Ascending aorta (tissue), 2 donors: ENCODE measurements around the gene SNX20. TPM values are rescaled to one million over a fixed set of nuclear protein-coding genes. Genes with fewer than 3 reads are reported as not detected.

Source experiments
- DNase-seq, 2 donors: peaks; one replicate each; pipeline ENCODE4 v3.0.0-alpha.2; 2019; ENCODE audit warnings: low spot score in 2 of 2
- H3K27ac ChIP-seq, 2 donors: fragments of 200-600 bp; sonication (generic); one replicate each; pipeline ENCODE4 v1.5.1; 2016 to 2017; ENCODE audit warnings: mild to moderate bottlenecking in 1 of 2
- H3K27me3 ChIP-seq: fragments of 200-600 bp; sonication (generic); one replicate; pipeline ENCODE4 v1.5.1; 2017
- H3K36me3 ChIP-seq, 2 donors: fragments of 200-600 bp; sonication (generic); one replicate each; pipeline ENCODE4 v1.5.1; 2016
- H3K4me1 ChIP-seq, 2 donors: fragments of 200-600 bp; sonication (generic); one replicate each; pipeline ENCODE4 v1.5.1; 2016 to 2017; ENCODE audit warnings: mild to moderate bottlenecking in 1 of 2
- H3K4me3 ChIP-seq, 2 donors: fragments of 200-600 bp; sonication (generic); one replicate each; pipeline ENCODE4 v1.5.1; 2016 to 2017; ENCODE audit warnings: mild to moderate bottlenecking in 1 of 2
- H3K9me3 ChIP-seq, 2 donors: fragments of 200-600 bp; sonication (generic); one replicate each; pipeline ENCODE4 v1.5.1; 2016
- intact Hi-C: fragments of 100-400 bp; cut with DNase I; formaldehyde crosslinking; loops from one replicate; pipeline ENCODE4 v1.15.1; 2023
- total RNA-seq: library from RNA; depleted of rRNA; stranded (reverse); fragments of >200 nt; gene quantifications from one replicate; pipeline ENCODE4 v1.1.0, GENCODE V29; 2016
- TF ChIP-seq, protein P1 (sequence below), 3 experiments: fragments of 200-600 bp in 2 of 3; fragments of 450-650 bp in 1 of 3; sonication (generic) in 2 of 3; IDR thresholded peaks; one replicate each; pipeline ENCODE4 v1.5.1; 2016 to 2019; ENCODE audit warnings: antibody characterized with exemption in 3 of 3, mild to moderate bottlenecking in 1 of 3, moderate library complexity in 1 of 3

Gene SNX20
- total RNA-seq, 1 donor from 2014 or later: 3.2 TPM

DNA sequence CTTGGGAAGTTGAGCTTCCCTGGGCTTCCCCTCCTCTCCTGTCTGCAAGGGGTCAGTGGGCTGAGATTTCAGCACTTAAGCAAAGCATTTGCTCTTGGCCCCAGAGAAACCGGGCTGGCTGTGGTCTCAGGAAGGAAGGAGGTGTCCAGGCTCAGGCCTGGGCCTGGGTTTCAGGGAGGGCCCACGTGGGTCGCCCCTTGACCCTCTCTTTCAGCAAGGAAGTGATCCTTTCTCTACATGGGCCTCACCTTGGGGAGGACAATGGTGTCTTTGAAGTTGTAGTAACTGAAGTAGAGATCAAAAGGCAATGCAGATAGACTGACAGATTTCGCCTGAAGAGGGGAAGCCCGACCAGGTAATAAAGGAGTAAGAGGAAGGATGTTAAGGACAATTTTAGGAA, 15.0 kb upstream of the SNX20 start:
- H3K9me3 ChIP-seq: no peaks in the 10 kb centered on the region
- H3K27me3 ChIP-seq: no peaks in the 10 kb centered on the region
- peak overlapping the region; percentile 47 to 50 for H3K27ac ChIP-seq
- H3K4me3 ChIP-seq: no peak overlapping the region
- no peaks in the 10 kb centered on the region for H3K36me3 ChIP-seq
- TF ChIP-seq, protein P1, sequence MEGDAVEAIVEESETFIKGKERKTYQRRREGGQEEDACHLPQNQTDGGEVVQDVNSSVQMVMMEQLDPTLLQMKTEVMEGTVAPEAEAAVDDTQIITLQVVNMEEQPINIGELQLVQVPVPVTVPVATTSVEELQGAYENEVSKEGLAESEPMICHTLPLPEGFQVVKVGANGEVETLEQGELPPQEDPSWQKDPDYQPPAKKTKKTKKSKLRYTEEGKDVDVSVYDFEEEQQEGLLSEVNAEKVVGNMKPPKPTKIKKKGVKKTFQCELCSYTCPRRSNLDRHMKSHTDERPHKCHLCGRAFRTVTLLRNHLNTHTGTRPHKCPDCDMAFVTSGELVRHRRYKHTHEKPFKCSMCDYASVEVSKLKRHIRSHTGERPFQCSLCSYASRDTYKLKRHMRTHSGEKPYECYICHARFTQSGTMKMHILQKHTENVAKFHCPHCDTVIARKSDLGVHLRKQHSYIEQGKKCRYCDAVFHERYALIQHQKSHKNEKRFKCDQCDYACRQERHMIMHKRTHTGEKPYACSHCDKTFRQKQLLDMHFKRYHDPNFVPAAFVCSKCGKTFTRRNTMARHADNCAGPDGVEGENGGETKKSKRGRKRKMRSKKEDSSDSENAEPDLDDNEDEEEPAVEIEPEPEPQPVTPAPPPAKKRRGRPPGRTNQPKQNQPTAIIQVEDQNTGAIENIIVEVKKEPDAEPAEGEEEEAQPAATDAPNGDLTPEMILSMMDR (IDR thresholded peaks at IDR 0.05): no peak
- no peak for DNase-seq
- H3K4me1 ChIP-seq: peaks cover 3 to 20% of the 10 kb centered on the region in 2 donors
- intact Hi-C loops: loop anchor here (2.0 kb wide), 1 partner anchor 45 kb away; no protein-coding TSS in a partner anchor

DNA sequence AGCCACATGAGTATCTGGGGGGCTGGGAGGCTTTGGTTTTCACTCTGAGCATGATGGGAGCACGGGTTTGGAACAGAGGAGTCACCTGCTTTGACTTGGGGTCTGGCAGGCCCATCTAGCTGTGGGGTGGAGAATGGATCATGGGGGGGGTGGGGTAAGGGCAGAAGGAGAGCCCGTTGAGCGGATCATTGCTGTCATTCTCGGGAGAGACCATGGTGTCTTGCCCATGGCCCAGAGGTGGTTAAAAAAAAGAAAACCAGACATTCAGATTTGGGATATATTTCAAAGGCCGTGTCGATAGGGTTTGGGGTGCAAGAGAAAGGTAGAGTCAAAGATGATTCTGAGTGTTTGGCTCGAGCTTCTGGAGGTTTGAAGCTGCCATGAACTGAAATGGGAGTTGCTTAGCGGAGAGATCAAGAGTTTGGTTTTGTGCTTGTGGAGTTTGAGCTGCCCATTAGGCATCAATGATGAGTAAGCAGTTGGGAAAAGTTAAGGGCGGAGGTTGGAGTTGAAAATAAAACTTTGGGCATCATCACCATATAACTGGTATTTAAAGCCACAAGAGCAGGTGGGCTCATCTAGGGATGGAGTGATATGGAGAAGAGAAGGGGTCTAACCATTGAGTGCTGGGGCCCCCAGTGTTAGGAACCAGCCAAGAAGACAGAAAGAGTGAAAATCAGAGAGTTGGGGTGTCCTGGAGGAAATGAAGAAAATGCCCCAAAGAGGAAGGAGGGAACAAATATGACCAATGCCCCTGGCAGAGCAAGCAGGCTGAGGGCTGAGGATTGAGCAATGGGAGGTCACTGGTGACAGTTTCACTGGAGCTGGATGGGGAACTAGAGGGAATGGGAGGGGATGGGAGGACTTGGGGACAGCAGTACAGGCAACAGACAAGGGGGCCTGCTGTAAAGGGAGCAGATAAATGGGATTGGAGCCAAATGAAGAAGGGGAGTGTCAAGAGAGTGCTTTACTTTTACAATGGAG, 14.2 kb upstream of the SNX20 start:
- no peak for DNase-seq
- Histone ChIP-seq H3K27me3 (no peaks in the 10 kb centered on the region), H3K4me1 (peaks cover 3 to 20% of the 10 kb centered on the region in 2 donors), H3K27ac (peak overlapping the region; percentile 47 to 50), H3K9me3 (no peaks in the 10 kb centered on the region), H3K4me3 (no peak overlapping the region), H3K36me3 (no peaks in the 10 kb centered on the region)
- intact Hi-C loops: no loop called here
- TF ChIP-seq, protein P1 (IDR thresholded peaks at IDR 0.05): no peak

DNA sequence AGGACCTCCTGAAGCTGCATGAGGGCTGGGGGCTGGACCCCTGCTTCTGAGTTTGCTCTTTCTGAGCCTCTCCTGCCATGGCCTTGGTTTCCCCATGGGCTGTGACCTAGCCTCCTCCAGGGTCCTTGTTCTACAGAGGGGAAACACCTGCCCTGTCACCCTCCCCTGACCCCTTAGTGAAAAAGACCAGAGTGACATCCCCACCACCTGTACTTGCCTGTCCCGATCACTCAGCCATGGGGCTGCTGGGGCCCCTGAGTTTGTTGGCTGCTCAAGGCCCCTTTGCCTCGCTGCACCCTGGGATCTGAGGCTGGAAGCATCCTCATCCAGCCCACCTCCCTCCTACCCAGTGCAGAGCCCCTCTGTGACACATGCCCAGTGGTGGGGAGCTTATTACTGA, 13.1 kb upstream of the SNX20 start:
- H3K4me3 ChIP-seq: peak overlapping the region; percentile 64 to 67
- no peaks in the 10 kb centered on the region for H3K27me3 ChIP-seq
- intact Hi-C loops: loop anchor here (5.0 kb wide), 1 partner anchor 113 kb away; no protein-coding TSS in a partner anchor
- H3K27ac ChIP-seq: no peak overlapping the region
- peaks cover 3 to 20% of the 10 kb centered on the region in 2 donors for H3K4me1 ChIP-seq
- H3K36me3 ChIP-seq: no peaks in the 10 kb centered on the region
- no peak for DNase-seq
- no peaks in the 10 kb centered on the region for H3K9me3 ChIP-seq
- TF ChIP-seq, protein P1 (IDR thresholded peaks at IDR 0.05): no peak

- intact Hi-C loops: loop anchor here (5.0 kb wide), 1 partner anchor 114 kb away; no protein-coding TSS in a partner anchor
- no peaks in the 10 kb centered on the region for H3K27me3 ChIP-seq
- peak within 1 kb of the TSS; percentile 64 to 67 for H3K4me3 ChIP-seq
- TF ChIP-seq, protein P1 (IDR thresholded peaks at IDR 0.05): no peak
- DNase-seq: no peak
- no peaks in the 10 kb centered on the region for H3K36me3 ChIP-seq
- no peak within 1 kb of the TSS for H3K27ac ChIP-seq
- H3K4me1 ChIP-seq: peaks cover 3 to 15% of the 10 kb centered on the region in 2 donors
- H3K9me3 ChIP-seq: no peaks in the 10 kb centered on the region
These were observed 12.1 kb upstream of the SNX20 start, which contains the start of gene NOD2 for GRCh38 chr16:50692999-50693781. Gene NOD2 (plus strand): TSS chr16:50693606. CDS start chr16:50699496, 5,890 bp downstream.

- TF ChIP-seq, protein P1 (IDR thresholded peaks at IDR 0.05): no peak
- H3K27ac ChIP-seq: no peak overlapping the region
- H3K27me3 ChIP-seq: no peaks in the 10 kb centered on the region
- no peak overlapping the region for H3K4me3 ChIP-seq
- no peaks in the 10 kb centered on the region for H3K36me3 ChIP-seq
- intact Hi-C loops: loop anchor here (5.0 kb wide), 1 partner anchor 115 kb away; no protein-coding TSS in a partner anchor
- H3K9me3 ChIP-seq: no peaks in the 10 kb centered on the region
- DNase-seq: no peak
- H3K4me1 ChIP-seq: peaks cover 3 to 13% of the 10 kb centered on the region in 2 donors
These were observed 11.5 kb upstream of the SNX20 start for GRCh38 chr16:50692644-50692998.
